Right lobe of liver (tissue), 6 donors: Measurements from ENCODE around the gene FBN3. TPM values are rescaled to one million over a fixed set of nuclear protein-coding genes. Genes with fewer than 3 reads are reported as not detected.

Source experiments
- ATAC-seq, 4 donors: fragments of 200-7000 bp; cut with Tn5 transposase; one replicate each; pipeline ENCODE4 v1.9.1; 2020; ENCODE audit warnings: mild to moderate bottlenecking in 4 of 4, moderate library complexity in 4 of 4
- DNase-seq, 3 donors: peaks; one replicate each; pipeline ENCODE4 v3.0.0-alpha.2; 2020
- H3K27ac ChIP-seq, 3 donors: fragments of 200-600 bp; one replicate each; pipeline ENCODE4 v1.8.0; 2022
- H3K27me3 ChIP-seq, 2 donors: fragments of 200-600 bp; one replicate each; pipeline ENCODE4 v1.8.0; 2022
- H3K36me3 ChIP-seq, 4 donors: fragments of 200-600 bp; sonication (generic) in 1 of 4; one replicate each; pipeline versions ENCODE4 v1.5.1 to v1.8.0; 2017 to 2022; ENCODE audit warnings: control low read depth in 1 of 4
- H3K4me1 ChIP-seq, 4 donors: fragments of 200-600 bp; sonication (generic) in 1 of 4; one replicate each; pipeline versions ENCODE4 v1.5.1 to v1.8.0; 2017 to 2022; ENCODE audit warnings: control low read depth in 1 of 4
- H3K4me3 ChIP-seq, 3 donors: fragments of 200-600 bp; one replicate each; pipeline ENCODE4 v1.8.0; 2022
- H3K9me3 ChIP-seq, 4 donors: fragments of 200-600 bp; sonication (generic) in 1 of 4; one replicate each; pipeline versions ENCODE4 v1.5.1 to v1.8.0; 2017 to 2022; ENCODE audit warnings: control low read depth in 1 of 4
- CTCF ChIP-seq, 4 donors: fragments of 200-600 bp in 3 of 4; fragments of 450-650 bp in 1 of 4; IDR thresholded peaks; one replicate each; pipeline versions ENCODE4 v1.5.1 to v1.8.0; 2016 to 2022; ENCODE audit warnings: antibody characterized with exemption in 4 of 4, mild to moderate bottlenecking in 2 of 4
- POLR2A ChIP-seq: fragments of 450-650 bp; IDR thresholded peaks from one replicate; pipeline ENCODE4 v1.6.1; 2017; ENCODE audit warnings: antibody characterized with exemption, mild to moderate bottlenecking
- WGBS: methylation state at CpG from one replicate; pipeline ENCODE4 v1.1.6; 2018; ENCODE audit warnings: low coverage, low lambda C conversion rate; ENCODE audit not compliant: insufficient coverage; ENCODE audit errors: missing lambda C conversion rate; 5-methylcytosine and 5-hydroxymethylcytosine counted together
- intact Hi-C, 2 donors: fragments of 100-400 bp; cut with DNase I; formaldehyde crosslinking; loops; one replicate each; pipeline versions ENCODE4 v1.11.2 to v1.14.1; 2022
- total RNA-seq, 6 experiments: library from RNA; depleted of rRNA in 2 of 6; stranded (reverse); fragments of >200 nt in 2 of 6; fragmentation: NEBNext Ultra II Directional in 3 of 6; extraction: Animal tissue kit (Norgen Biotek cat#: 25700) in 3 of 6; gene quantifications; one replicate each; pipeline versions ENCODE4 v1.1.0 to v1.2.4, GENCODE V29; 2016 to 2023
- donor health status: DM: no; HTN: yes; CAD: no.
- donor health status: DM: no; HTN: no; CAD: no.
- donor health status: DM: no; HTN: no; CAD: no.
- donor health status: DM: no; HTN: yes; CAD: no.
- donor health status: DM: no; HTN: yes; CAD: no.

The FBN3 gene
- total RNA-seq, 6 experiments from 2014 or later, result 0.11 to 0.37 TPM; not detected in 4

- intact Hi-C loops, result no loop called here
- Histone ChIP-seq H3K9me3 (peaks cover 0 to 1% (median 0%) of the 10 kb centered on the region in 4 donors), H3K4me1 (no peaks in the 10 kb centered on the region), H3K4me3 (no peak overlapping the region), H3K27ac (no peak overlapping the region), H3K36me3 (no peaks in the 10 kb centered on the region), H3K27me3 (no peaks in the 10 kb centered on the region)
- TF ChIP-seq CTCF (IDR thresholded peaks at IDR 0.05) (no peak), POLR2A (no peak)
- WGBS, result 48% methylated on average over 5 of the region's 19 CpGs
- no peak for DNase-seq
- no peak for ATAC-seq
Measured at GRCh38 chr19:8089664-8090601, 59.5 kb downstream of the FBN3 start.

- intact Hi-C loops, result no loop called here
- Histone ChIP-seq H3K9me3 (no peaks in the 10 kb centered on the region), H3K27me3 (no peaks in the 10 kb centered on the region), H3K4me3 (no peak overlapping the region), H3K36me3 (no peaks in the 10 kb centered on the region), H3K4me1 (no peaks in the 10 kb centered on the region), H3K27ac (no peak overlapping the region)
- 52% methylated on average over 3 of the region's 8 CpGs for WGBS
- ATAC-seq (no peak), DNase-seq (no peak)
- TF ChIP-seq CTCF (IDR thresholded peaks at IDR 0.05) (no peak), POLR2A (no peak)
Measured at GRCh38 chr19:8088752-8089663, 60.4 kb downstream of the FBN3 start.

- Histone ChIP-seq H3K27me3 (no peaks in the 10 kb centered on the region), H3K9me3 (no peaks in the 10 kb centered on the region), H3K27ac (no peak overlapping the region), H3K4me3 (no peak overlapping the region), H3K36me3 (no peaks in the 10 kb centered on the region), H3K4me1 (no peaks in the 10 kb centered on the region)
- TF ChIP-seq CTCF (IDR thresholded peaks at IDR 0.05), result no peak
- intact Hi-C loops, result no loop called here
- ATAC-seq, result no peak
- WGBS, result 100% methylated on average over 1 of the region's 15 CpGs
- DNase-seq, result no peak
Measured at GRCh38 chr19:8087876-8088275, 61.5 kb downstream of the FBN3 start.

- intact Hi-C loops, result no loop called here
- H3K27ac ChIP-seq, result no peak overlapping the region
- no peak for TF ChIP-seq POLR2A
- no peak for TF ChIP-seq CTCF (IDR thresholded peaks at IDR 0.05)
- no peaks in the 10 kb centered on the region for H3K27me3 ChIP-seq
- DNase-seq (no peak), ATAC-seq (peak in 1 of 4 donors; percentile 25)
- no peaks in the 10 kb centered on the region for H3K4me1 ChIP-seq
- H3K9me3 ChIP-seq, result no peaks in the 10 kb centered on the region
- H3K36me3 ChIP-seq, result no peaks in the 10 kb centered on the region
- no peak overlapping the region for H3K4me3 ChIP-seq
- WGBS, result 96% methylated on average over 8 of the region's 13 CpGs
Measured at GRCh38 chr19:8086849-8087248, 62.5 kb downstream of the FBN3 start.
